GM18508 (cell line): ENCODE measurements around the gene RNU1-2.
"Not testable (repeated sequence)": the region's sequence is repeated elsewhere in the genome, so short reads cannot be mapped to it uniquely, and the experiment has no call there.

Experiments
- ATAC-seq: cut with Tn5 transposase; IDR thresholded peaks from one replicate; pipeline ENCODE4 v1.9.1; 2021; ENCODE audit warnings: moderate number of reproducible peaks; ENCODE audit not compliant: insufficient read depth, unreplicated experiment

The RNU1-2 gene

DNA sequence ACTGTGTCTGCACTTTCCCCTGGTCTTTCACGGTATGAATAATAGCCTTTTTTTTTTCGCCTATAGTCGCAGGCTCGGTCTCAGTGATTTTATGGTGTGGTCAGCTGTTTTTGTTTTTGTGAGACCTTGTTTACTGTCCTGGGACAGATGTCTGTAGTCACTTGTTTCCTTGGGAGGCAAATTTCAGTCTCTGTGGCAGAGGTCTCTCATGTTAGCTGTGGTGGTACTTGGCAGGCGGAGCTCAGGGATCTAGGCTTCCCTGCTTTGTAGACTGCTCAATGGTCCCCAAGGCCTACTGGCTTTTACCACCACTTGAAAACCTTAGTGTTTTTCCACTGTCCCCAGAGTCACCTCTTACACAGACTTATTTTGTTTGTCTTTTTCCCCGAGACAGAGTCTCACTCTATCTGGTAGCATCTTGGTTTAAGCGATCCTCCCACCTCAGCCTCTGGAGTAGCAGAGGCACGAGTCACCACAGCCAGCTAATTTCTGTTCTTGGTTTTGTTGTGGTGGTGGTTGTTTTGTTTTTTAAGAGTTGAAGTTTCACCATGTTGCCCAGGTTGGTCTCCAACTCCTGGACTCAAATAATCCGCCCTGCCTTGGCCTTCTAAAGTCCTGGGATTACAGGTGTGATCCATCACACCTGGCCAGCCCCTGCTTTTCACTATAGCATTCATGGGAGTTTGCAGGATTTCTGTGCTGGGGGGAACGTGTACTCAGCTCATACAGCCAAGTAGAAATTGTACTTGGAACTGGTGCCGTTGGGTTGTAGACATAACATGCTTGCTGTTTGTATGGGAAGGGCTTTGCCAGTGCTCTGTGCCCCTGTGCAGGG lies 10.3 kb downstream of the RNU1-2 start:
- no peak for ATAC-seq

DNA sequence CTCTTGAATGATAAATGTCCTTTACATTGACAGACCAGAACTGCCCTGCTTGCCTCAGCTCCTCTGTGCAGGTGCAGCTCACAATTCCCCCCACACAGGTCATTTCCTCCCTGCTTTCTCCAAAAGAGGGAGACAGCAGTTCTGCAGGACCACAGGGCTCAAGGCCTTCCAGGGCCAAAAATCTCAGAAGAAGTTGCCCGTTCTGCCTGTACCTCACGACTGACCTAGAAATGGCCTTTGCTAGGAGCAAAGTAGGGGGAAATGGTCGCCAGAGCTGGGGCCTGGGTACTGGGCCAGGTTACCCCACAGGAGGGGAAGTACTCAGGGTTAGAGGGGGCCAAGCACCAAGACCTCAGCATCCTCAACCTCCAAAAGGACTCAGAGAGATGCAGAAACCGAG lies 11.1 kb downstream of the RNU1-2 start:
- ATAC-seq, result no peak

DNA sequence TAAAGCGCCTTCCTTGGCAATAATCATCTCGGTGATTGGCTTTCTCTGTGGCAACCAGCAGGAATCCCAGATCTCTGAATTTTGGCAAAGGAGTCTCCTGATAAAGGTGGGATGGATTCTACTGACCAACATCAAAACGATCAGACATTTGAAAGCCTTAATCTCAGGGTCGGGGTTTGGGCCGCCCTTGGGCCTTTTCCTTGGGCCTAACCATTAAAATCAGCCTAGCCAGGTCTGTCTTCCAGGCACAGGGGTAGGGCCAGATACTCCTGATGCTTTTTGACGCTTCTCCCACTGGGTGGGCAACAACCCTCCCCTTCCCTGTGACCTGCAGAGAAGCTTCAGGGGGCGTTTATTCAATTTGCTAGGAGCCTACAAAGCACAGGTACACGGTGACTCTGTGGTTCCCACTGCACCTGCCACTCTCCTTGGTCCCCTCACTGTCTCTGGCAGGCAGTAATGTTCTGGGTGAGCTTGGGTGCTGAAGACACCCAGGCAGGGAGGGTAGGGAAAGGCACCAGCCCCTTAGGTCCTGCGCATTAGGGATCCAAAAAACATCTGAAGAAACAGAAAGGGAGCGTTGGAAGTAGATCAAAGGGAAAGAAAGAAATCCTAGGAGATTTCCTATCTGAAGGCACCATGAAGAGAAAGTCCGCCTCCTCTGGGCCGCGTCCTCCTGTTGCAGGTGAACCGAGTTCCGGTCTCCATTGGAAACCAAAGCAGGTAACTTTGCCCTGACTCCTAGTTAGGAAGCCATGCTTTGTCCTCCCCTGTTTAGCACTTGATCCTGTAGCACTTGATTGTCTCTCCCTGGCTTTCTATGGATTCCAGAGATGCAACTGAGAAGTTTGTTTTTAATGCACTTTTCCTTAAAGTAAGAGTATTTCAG lies 12.3 kb downstream of the RNU1-2 start:
- ATAC-seq, result no peak

DNA sequence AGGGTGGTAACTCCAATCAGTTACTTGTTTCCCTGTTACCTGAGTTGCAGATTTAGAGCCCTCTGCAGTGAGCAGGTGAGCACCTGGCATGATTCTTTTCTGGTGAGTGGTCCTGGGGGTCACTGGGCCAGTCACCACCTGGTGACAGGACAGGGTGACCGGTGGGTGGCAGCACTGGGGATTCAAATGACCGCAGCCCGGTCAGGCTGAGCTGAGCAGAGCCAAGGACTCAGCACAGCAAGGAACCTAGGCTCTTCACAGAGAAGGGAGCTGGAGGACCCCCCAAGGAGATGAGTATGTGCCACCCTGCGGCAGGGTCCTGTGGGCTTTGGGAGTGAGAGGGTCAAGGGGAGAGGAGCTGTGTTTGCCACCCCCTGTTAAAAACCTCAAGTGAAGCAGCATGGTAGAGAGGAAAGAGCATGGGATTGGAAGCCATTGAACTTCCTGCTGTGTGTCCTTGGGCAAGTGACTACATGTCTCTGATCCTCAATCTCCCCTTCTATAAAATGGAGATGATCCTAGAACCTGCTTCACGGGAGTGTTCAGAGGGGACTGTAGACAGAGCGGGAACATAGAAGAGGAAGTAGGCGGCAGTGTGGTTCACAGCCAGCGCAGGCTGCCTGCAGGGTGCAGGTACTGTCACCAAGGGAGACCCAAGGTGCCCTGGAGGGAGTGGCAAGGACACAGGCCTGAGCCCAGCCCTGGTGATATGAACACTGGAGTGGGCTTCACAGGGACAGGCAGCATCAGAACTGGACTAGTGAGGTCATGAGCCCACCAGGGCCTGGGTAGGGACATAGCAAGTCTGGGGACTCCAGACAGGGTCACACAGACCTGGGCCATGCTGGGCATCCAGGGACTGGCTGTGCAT lies 16.3 kb downstream of the RNU1-2 start:
- not testable (repeated sequence) for ATAC-seq

DNA sequence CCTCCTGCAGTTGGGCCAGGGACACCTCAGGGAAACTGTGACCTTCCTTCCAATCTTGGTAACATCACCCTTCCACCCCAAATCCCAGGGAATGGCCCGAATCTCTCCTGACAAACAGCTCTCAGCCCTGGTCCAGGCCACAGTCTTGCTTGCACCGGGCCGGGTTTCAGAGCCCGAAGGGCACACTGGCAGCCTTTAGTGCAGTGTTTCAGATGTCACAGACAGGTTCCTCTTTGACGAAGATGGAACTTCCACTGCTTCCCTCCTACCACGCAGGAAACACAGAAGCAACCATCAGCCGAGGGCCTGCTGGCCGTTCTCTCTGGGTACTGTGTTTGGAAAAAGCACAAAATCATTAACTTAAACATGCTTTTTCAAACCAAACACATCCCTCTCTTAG lies 17.0 kb downstream of the RNU1-2 start:
- not testable (repeated sequence) for ATAC-seq

DNA sequence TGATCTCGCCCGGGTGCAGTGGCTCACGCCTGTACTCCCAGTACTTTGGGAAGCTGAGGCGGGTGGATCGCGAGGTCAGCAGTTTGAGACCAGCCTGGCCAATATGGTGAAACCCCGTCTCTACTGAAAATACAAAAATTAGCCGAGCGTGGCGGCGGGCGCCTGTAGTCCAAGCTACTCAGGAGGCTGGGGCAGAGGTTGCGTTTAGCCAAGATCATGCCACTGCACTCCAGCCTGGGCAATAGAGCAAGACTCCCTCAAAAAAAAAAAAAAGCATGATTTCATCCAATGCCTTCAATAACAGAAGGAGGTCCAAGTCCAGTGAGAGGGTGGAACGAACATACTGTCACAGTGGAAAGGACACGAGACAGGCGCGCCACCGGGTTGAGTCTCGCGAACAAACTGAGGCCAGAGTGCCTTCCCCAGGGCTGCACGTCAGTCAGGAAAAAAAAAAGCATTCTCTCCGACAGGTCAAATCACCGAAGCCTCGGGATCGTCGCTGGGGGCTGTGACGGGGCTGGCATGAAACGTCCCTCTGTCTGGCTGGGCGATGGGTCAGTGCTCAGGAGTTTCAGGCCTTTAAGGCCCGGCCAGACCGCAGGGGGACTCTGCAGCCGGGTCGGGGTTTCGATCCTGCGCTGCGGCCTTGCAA lies 17.5 kb downstream of the RNU1-2 start:
- no peak for ATAC-seq

DNA sequence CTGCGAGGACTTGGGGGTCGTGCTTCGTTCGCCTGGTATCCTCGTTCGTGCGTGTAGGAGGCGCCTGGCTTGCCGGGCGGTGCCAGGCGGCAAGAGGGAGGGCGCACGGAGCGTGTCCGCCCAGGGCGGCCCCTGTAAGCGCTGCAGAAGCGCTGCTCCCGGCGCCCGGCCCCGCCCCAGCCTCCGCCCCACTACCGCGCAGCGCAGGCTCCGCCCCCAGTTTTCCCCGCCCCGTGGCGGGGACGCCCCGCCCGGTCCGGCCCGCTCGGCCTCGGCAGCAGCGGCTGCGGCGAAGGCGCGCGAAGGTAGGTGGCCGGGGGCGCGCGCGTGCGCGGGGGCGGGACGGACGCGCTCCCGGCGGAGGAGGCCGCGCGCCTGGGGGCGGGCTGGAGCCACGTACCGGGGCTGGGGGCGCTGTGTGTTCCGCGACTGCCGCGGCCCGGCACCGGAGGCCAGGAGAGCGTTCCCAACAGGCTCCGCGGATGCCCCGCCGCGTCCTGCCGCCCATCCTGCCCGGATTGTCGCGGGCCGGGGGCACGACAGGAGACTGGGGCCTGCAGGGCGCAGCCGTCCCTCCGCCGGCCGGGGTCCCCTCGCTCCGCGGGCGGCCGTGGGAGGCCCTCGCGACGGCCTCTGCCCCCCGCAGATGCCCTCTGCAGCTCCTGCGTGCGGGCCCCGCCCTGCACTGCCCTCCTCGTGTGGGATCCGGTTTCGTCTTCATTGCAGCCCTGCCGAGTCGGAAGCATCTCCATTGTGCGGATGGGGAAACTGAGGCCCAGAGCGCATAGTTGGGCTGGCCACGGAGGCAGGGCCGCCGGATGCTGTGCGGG lies 18.3 kb downstream of the RNU1-2 start:
- ATAC-seq, result no peak

DNA sequence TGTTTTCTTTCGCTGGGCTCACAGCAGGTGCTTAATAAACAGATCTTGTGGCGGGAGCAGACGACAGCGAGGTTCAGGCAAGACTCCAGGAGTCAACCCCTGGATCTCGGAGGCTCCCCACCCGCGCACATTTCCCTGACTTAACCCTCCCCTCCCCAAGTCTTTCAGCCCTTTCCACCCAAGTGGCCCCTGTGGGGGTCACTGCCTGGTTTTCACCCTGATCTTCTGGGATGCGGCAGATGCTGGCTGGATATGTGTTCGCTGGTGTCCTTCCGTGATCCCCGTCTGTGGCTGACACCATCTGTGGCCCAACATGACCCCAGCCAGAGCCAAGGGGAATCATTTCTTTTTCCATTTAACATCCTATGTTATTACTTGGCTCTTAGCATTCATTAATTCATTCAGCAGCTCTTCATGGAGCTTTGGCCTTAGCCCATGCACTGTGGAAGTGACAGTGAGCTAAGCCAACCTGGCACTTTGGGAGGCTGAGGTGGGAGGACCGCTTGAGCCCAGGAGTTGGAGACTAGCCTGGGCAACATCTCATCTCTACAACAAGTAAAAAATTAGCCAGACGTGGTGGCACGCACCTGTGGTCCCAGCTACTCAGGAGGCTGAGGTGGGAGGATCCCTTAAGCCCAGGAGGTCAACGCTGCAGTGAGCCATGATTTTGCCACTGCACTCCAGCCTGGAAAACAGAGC lies 19.3 kb downstream of the RNU1-2 start:
- ATAC-seq, result not testable (repeated sequence)

DNA sequence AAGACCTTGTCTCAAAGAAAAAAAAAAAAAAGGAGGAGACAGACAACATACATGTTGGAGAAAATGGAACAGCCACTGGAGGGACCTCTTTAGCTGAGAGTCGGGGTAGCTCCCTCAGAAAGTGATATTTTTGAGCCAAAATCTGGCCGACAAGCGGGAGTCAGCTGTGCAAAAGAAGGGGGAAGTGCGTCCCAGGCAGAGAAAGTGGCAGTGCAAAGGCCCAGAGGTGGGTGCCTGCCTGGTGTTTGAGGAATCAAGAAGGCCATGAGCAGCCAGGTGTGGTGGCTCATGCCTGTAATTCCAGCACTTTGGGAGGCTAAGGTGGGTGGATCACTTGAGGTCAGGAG lies 19.8 kb downstream of the RNU1-2 start:
- ATAC-seq, result no peak

DNA sequence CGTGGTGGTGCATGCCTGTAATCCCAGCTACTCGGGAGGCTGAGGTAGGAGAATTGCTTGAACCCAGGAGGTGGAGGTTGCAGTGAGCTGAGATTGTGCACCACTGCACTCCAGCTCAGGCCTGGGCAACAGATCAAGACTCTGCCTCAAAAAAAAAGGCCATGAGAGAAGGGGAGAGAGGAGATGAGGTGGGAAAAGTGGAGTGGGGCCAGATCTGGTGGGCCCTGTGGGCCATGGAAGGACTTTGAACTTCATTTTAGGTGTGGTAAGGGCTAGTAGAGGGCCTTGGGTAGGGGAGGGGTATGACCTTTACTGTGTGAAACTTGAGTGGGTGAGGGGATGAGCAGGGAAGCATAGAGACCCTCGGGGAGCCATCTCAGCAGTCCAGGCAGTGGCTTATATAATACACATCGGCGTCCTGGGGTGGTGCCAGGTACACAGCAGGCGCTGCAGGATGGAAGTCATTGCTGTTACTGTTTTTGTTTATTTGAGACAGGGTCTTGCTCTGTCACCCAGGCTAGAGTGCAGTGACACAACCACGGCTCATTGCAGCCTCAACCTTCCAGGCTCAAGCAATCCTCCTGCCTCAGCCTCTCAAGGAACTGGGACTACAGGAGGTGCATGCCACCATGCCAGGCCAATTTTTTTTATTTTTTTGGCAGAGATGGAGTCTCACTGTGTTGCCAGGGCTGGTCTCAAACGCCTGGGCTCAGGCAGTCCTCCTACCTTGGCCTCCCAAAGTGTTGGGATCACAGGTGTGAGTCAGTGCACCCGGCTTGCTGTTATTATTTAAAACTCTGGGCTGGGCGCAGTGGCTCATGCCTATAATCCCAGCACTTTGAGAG lies 20.5 kb downstream of the RNU1-2 start:
- ATAC-seq, result not testable (repeated sequence)

DNA sequence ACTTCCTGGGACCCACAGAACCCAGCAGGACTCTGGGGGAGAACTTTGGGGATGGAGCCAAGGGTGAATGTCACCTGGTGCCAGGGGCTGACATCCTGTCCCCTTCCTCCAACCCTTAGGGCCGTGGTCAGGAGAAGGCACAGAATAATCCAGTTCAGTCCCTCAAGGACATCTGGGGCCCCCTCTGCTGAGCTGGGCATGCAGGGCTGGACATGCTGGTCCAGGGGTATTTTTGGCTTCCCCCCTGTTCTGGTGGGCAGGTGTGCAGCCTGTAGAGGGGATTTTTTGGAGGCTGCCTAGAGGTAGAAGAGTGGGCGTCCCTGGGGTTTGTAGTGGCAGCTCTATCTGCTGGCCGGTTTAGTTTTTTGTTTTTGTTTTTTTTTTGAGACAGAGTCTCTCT lies 22.6 kb downstream of the RNU1-2 start:
- ATAC-seq, result no peak

DNA sequence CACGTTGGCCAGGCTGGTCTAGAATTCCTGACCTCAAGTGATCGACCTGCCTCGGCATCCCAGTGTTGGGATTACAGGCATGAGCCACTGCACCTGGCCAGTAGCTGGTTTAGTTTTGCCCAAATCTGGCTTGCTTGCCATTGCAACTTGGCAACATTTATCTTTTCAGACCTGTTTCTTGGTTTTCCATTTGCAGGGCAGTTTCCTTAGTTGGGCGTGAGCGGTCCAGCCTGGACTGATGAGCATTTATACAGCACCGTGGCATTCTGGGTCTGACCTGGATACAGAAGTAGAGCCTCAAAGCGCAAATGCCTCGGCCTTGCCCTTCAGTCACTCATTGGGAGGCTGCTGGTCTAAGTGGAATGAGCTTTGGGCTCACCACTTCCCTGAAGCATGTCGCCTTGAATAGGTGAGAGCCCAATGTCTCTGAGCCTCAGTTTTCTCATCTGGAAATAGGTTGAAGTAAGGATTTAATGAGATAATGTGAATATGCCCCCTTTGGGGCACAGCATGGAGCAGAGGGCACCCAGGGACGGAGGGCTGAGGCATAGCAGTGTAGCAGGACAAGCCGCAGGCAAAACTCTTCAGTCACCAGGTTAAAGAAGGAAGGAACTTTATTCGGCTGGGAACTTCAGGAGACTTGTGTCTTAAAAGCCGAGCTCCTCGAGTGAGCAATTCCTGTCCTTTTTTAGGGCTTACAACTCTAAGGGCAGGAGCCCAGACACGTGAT lies 23.3 kb downstream of the RNU1-2 start:
- not testable (repeated sequence) for ATAC-seq

DNA sequence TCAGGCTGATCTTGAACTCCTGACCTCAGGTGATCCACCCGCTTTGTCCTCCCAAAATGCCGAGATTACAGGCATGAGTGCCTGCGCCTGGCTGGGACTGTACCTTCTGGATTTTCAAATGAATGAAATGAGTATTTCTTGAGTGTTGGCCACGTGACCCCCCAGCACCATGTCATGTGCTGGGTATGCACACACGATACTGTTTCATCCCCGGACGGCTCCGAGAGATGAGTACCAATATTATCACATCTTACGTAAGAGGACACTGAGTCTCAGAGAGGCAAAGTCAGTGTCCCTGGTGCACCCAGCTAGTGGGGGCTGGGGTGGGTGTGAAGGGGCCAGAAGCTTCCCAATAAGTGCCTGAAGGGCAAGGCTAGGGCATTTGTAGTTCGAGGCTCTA lies 25.2 kb downstream of the RNU1-2 start:
- no peak for ATAC-seq

DNA sequence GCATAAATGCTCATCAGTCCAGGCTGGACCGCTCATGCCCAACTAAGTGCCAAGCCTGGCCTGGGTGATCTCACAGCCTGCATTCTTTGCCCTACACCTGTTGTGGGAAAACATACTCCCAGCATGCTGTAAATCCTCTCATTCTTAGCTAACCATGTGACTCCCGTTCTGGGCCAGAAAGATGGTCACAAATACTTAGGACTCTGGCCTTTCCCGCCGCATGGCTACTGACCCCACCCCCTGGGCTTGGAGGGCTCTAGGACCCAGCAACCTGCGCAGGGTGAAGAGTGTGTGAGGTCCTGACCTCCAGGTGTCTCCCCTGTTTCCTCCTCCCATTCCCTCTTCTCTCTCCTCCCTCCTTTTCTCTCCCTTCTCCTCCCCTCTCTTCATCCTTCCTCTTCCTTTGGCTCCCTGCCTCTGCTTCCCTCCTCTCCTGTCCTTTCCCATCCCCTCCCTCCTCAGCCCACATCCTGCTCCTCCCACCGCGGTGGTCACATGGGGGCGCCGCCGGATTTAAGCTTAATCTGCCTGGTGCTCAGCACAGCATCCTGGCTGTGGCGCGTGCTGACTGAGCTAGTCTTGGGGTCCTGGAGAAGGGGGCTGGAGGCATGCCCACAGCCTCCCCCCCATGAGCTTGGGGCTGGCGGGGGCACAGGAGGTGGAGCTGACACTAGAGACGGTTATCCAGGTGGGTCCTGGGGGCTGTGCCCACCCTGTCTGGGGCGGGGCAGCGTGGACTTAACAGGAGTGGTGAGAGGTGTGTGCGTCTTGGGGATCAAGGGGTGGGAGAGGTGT lies 25.8 kb downstream of the RNU1-2 start, which contains the start of gene CROCC:
Gene CROCC (plus strand): TSS at position 541 of the 795 bp plus-strand sequence. CDS start 88 bp downstream, at position 629.
- no peak for ATAC-seq

DNA sequence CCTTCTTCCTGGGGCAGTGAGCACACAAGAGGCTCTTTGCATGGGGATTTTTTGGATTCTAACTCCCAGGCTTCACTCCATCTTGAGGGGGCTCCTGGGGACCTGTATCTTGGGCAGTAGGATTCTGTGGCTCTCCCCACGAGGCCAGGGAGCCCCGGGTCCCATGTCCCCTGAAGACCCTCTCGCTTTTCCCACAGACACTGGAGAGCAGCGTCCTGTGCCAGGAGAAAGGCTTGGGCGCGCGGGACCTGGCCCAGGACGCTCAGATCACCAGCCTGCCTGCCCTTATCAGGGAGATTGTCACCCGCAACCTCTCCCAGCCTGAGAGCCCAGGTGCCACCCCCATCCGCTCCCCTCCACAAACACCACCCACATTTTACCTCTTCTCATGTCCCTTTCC lies 26.7 kb downstream of the RNU1-2 start:
- no peak for ATAC-seq

DNA sequence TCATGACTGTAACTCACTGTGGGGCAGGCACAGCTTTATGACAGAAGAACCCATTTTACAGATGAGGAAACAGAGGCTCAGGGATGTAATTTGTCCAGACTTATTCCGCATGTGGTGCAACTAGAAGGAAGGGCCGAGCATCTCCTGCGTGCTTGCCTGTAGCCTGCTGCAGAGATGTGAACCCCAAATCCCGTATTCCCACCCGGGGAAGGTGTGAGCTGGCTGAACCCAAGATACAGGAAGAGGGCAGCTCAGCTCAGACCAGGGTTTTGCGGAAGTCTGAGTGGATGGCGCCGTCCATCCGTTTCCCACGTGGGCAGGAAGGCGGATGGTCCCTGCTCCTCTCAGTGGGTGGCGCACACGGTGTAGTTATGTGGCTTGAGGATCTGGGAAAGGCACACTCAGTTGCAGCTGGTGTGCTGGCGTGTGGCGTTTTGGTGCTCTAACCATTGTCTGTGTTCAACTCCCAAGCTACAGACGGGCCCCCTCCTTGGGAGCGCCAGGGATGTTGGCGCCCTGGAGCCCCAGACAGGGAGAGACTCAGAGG lies 27.2 kb downstream of the RNU1-2 start:
- no peak for ATAC-seq
